GM21723 (cell line): ENCODE results near the gene PRAMEF18.
"Not testable (repeated sequence)": the region's sequence is repeated elsewhere in the genome, so short reads cannot be mapped to it uniquely, and the experiment has no call there.

Experiments
- ATAC-seq: cut with Tn5 transposase; IDR thresholded peaks from one replicate; pipeline ENCODE4 v1.9.1; 2021; ENCODE audit warnings: mild to moderate bottlenecking, moderate library complexity; ENCODE audit not compliant: unreplicated experiment

Gene PRAMEF18, protein sequence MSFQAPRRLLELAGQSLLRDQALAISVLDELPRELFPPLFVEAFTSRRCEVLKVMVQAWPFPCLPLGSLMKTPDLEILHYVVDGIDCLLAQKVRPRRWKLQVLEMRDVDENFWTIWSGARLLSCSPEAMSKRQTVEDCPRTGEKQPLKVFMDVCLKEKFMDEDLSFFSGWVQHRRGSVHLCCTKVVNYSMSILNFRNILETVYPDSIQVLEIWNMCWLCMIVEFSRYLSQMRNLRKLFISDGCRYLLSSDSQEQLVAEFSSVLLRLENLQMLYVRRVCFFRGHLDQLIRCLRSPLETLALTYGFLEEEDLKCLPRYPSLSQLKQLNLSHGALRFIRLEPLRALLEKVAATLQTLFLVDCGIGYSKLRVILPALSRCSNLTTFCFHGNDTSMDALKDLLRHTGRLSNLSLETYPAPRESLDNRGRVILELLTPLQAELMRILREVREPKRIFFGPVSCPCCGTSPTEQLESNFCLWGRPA

DNA sequence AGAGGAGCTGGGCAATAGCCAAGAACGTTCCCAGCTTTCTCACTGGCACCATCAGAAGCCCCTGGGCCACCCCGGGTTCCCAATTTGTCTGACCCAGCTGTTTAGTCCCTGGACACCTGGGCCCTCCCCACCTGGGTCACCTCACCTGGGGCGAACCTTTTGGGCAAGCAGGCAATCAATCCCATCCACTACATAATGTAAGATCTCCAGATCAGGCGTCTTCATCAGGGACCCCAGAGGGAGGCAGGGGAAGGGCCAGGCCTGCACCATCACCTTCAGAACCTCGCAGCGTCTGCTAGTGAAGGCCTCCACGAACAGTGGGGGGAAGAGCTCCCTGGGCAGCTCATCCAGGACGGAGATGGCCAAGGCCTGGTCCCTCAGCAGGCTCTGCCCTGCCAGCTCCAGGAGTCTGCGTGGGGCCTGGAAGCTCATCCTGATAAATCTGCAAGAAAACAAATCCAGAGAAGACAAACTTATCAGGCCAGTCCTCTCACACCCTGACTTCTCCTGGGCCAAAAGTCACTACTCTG, at the start of gene PRAMEF18:
Gene PRAMEF18 (minus strand): TSS at position 480 of the 530 bp plus-strand sequence. CDS start 48 bp downstream, at position 432.
- not testable (repeated sequence) for ATAC-seq

DNA sequence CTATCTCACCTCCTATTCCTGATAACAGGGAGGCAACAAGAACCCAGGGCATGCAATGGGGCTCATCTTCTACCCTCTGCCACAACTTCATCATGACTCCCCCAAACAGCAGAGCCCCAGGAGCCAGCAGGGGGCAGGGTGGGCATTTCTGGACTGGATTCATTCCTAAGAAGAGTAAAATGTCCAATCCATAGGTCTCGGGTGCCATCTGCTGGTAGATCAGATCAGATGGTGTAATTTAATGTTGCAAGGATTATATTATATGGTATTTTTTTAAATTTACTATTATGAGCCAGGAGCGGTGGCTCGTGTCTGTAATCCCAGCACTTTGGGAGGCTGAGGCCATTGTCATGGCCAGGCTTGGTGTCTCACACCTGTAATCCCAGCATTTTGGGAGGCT, 39.2 kb upstream of the PRAMEF18 start:
- not testable (repeated sequence) for ATAC-seq

DNA sequence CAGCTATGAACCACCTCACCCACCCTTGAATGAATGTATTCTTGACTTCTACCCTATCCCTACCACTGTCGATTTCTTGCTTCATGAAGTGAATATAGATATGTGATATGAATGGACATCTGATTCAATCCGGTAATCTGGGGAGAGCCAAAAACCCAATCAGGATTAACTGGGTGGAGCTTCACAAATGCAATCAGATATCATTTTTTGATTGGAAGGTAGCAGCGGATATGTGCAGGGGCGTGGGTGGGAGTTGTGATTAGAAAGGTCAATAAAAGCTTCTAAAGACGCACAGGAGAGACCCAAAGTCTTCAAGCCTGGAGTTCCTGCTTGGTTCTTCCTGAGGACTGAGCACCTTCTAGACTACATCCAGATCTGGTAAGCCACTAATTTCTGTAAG, 27.9 kb upstream of the PRAMEF18 start, which contains the start of gene PRAMEF5:
Gene PRAMEF5 (plus strand): TSS at position 301 of the 400 bp plus-strand sequence. CDS start 5,071 bp downstream, outside the sequence.
- ATAC-seq = not testable (repeated sequence)

DNA sequence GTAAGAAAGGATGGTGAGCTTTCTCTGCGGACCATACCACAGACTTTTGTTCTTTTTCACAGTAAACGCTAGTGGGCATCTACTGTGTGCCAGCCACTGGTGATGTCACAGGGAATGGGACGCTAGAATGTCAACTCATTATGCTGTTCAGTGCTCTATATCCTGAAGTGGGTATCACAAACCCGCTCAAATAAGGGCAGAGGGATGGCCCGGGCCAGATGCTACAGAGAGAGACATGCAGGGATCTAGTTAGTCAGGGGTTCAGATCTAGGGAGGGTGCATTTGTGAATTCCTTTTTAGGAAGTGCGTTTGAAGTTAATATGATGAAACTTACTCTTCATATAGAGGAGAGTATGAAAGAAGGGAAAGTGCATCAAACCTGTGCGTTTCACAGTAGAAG, 21.2 kb upstream of the PRAMEF18 start:
- not testable (repeated sequence) for ATAC-seq

DNA sequence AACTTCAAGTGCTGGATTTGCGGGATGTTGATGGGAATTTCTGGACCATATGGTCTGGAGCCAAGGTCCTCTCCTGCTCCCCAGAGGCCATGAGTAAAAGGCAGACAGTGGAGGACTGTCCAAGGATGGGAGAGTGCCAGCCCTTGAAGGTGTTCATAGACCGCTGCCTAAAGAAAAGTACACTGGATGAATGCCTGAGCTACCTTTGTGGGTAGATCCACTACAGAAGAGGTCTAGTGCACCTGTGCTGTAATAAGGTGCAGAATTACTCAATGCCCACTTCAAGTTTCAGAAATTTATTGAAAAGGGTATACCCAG, 20.6 kb upstream of the PRAMEF18 start:
- not testable (repeated sequence) for ATAC-seq

DNA sequence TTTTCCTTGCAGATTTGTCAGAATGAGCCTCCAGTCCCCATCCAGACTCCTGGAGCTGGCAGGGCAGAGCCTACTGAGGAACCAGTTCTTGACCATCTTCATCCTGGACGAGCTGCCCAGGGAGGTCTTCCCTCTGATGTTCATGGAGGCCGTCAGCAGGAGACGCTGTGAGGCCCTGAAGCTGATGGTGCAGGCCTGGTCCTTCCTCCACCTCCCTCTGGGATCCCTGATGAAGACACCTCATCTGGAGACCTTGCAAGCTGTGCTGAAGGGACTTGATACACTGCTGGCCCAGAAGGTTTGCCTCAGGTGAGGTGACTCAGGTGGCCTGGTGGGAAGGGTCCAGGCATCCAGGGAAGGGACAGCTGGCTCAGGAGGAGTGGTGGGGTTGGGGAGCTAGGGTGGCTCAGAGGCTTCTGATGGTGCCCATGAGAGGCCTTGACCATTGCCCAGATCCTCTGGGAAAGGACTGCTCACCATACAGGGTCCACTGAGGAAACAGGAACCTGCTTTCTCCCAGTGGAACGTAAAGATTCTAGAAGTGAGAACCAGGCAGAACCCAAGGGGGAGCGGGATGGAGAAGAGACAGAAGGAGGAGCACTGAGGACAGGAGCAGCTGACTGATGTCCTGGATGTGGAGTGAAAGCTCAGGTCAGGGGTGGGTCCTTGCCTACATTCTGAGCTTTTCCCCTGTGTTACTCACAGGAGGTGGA, 20.0 kb upstream of the PRAMEF18 start:
- not testable (repeated sequence) for ATAC-seq

DNA sequence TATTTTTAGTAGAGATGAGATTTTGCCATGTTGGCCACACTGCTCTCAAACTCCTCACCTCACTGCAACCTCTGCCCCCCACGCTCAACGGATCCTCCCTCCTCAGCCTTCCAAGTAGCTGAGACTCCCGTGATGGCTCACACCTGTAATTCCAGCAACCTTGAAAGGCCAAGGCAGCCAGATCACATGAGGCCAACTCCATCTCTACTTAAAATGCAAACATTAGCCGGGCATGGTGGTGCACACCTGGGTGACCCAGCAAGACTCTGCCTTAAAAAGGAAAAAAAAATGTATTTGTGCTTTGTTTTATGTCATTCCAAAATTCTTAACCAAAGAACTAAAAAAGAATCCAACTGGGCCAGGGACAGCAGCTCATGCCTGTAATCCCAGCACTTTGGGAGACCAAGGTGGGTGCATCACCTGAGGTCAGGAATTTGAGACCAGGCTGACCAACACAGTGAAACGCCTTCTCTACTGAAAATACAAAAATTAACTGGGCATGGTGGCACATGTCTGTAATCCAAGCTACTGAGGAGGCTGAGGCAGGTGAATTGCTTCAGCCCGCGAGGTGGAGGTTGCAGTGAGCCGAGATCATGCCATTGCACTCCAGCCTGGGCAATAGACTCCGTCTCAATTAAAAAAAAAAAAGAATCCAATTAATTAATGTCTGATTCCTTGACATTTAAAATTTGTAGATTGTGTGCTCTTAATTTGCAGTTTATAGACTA, 17.7 kb upstream of the PRAMEF18 start:
- not testable (repeated sequence) for ATAC-seq

DNA sequence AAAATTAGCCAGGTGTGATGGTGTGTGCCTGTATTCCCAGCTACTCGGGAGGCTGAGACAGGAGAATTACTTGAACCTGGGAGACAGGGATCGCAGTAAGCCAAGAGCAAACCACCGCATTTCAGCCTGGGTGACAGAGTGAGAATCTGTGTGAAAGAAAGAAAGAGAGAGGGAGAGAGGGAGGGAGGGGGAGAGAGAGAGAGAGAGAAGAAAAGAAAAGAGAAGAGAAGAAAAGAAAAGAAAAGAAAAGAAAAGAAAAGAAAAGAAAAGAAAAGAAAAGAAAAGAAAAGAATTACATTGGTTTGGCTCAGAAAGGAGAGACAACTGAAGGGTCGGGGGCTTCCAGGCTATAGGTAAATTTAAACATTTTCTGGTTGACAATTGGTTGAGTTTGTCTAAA, 13.7 kb upstream of the PRAMEF18 start:
- ATAC-seq = not testable (repeated sequence)

DNA sequence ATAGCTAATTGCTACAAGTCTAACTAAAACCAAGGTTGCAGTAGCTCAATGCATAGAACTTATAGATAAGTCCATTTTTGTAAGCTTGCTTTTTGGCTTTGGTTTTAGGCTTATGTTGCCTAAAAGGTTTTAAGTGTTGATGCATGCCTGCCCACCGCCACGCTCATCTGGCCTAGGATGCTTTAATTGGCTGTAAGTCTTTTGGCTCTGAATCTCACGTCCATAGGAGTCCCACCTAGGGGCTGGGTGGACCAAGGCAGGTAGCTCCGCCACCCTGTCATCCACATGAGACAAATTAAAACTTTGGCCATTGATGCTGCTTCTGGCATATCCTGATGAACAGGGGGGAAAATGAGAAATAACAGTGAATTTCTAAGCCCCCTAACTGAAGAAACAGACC, 11.6 kb upstream of the PRAMEF18 start:
- not testable (repeated sequence) for ATAC-seq

DNA sequence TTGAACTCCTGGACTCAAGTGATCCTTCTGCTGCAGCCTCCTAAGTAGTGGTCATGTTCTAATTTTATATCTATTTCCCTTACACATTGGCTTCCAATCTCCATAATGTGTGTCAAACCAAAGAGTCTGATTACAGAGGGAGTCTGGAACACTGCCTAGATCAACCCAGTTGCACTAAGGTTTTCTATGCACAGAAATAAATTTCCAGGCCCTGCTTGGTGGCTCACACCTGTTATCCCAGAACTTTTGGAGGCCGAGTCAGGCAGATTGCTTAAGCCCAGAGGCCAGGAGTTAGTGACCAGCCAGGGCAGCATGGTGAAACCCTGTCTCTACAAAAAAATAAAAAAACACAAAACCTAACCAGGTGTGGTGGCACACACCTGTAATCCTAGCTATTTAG, 8.1 kb upstream of the PRAMEF18 start:
- ATAC-seq = not testable (repeated sequence)

DNA sequence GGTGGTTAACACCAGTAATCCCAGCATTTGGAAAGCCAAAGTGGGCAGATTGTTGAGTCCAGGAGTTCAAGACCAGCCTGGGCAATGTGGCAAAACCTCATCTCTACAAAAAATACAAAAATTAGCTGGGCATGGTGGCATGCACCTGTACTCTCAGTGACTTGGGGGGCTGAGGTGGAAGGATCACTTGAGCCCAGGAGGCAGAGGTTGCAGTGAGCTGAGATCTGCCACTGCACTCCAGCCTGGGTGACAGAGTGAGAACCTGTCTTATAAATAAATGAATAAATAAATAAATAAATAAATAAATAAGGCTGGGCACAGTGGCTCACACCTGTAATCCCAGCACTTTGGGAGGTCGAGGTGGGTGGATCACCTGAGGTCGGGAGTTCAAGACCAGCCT, 6.1 kb upstream of the PRAMEF18 start:
- ATAC-seq = not testable (repeated sequence)

DNA sequence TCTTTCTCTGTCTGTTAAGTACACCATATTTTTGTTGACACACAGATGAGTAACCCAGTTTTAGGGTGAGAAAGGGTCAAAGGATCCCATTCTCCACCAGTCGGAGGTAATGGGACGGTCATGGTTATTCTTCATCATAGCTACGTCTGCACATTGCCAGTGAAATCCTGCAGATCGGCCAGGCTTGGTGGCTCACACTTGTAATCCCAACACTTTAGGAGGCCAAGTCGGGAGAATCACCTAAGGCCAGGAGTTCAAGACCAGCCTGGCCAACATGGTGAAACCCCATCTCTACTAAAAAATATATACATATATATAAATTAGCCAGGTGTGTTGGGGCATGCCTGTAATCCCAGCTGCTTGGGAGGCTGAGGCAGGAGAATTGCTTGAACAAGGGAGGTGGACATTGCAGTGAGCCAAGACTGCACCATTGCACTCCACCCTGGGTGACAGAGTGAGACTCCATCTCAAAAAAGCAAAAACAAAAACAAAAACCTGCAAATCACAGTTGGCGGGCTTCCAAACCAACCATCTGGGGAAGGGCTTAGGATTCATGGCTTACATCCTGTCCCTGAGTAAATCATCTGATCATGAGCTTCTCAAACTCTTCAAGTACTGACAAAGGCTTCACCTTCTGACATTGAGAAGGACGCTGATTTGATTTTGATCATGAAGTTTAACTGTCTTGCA, 5.3 kb upstream of the PRAMEF18 start:
- ATAC-seq = not testable (repeated sequence)

DNA sequence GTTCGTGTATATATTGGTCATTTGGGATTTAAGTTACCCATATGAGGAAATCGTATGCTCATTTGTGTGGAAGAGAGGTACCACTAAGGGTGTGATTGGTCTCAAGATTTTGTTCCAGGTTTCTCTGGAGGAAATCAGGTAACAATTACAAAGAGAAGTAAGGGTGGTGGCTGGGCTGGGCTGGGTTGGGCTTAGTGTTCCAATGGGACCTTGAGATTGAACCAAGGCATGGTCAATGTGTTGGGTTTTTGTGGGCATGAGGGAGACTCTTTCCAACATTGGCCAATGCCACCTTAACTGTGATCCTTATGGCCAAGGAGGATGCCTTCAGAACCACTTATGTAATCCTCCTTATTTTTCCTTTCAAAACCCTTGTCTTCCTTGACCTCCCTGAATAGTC, 4.6 kb upstream of the PRAMEF18 start:
- ATAC-seq = not testable (repeated sequence)

DNA sequence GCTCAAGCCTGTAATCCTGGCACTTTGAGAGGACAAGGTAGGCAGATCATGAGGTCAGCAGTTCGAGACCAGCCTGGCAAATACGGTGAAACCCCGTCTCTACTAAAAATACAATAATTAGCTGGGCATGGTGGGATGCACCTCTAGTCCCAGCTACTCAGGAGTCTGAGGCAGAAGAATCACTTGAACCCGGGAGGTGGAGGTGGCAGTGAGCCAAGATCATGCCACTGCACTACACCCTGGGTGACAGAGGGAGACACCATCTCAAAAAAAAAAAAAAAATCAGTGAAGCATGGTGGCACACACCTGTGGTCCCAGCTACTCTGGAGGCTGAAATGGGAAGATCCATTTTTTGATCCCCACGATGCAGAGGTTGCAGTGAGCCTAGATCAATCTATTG, 4.1 kb upstream of the PRAMEF18 start:
- ATAC-seq = not testable (repeated sequence)

DNA sequence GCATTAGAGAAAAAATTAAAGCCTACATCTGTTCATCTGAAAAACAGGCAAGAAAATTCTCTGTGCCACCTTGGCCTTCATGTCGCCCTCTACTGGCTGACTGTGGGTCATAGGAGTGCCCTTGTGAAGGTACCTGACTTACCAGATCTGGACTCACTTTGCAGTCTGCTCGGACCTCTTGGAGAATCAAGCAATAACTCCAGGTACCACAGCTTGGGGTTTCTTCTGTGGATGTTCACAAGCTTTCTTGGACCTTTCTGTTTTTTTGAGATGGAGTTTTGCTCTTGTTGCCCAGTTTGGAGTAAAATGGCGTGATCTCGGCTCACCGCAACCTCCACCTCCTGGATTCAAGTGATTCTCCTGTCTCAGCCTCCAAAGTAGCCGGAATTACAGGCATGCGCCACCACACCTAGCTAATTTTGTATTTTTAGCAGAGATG, 2.4 kb upstream of the PRAMEF18 start:
- no peak for ATAC-seq

DNA sequence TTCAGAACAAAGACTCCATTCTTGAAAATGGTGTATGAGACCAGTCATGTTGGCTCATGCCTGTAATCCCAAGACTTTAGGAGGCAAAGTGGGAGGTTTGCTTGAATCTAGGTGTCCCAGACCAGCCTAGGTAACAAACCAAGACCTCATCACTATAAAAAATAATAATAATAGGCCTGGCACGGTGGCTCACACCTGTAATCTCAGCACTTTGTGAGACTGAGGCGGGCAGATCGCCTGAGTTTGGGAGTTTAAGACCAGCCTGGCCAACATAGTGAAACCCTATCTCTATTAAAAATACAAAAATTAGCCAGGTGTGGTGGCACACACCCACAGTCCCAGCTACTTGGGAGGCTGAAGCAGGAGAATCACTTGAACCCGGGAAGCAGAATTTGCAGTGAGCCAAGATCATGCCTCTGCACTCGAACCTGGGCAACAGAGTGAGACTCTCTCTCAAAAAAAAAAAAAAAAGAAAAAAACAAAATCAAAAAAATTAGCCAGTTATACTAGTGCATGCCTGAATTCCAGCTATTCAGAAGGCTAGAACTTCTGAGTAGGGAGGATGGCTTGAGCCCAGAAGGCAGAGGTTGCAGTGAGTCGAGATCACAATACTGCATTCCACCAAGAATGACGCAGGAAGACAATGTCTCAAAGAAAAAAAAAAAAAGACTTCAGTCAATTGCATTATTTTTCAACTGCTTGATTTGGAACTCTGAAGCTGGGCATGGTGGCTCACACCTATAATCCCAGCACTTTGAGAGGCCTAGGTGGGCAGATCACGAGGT, 1.5 kb upstream of the PRAMEF18 start:
- ATAC-seq = not testable (repeated sequence)

DNA sequence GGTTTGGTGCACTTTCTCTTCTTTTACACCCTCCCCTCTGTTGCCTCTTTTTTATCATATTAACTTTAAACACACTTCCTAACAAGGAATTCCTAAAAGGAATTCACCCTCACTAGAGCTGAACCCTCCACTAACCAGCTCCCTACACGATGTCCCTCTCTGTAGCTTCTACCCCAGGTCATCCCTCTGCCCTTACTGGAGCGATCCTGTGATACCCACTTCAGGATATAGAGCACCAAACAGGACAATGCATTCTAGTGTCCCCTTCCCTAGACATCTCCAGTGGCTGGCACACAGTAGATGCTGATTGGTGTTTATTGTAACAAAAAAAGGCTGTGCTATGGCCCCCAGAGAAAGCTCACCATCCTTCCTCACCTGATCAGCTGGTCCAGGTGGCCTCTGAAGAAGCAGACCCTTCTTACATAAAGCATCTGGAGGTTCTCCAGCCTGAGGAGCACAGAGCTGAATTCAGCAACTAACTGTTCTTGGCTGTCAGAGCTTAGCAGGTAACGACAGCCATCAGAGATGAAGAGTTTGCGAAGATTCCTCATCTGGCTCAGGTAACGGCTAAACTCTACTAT, 1.4 kb downstream of the PRAMEF18 start:
- ATAC-seq = no peak

DNA sequence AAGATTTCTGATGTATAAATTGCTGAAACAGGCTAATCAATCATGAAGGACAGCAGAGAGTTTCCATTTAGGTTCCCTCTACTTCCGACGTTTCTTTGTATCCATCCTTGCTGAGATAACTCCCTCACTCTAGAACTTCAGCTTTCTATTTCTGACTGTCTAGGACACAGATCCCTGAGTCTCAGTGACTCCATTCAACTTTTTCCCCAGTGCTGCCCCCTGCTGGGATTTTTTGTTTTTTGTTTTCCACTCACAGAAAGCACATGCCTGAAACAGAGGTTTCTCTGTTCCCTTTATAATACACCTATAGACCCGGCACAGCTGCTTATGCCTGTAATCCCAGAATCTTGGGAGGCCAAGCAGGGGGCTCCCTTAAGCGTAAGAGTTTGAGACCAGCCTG, 3.2 kb downstream of the PRAMEF18 start:
- ATAC-seq = not testable (repeated sequence)

DNA sequence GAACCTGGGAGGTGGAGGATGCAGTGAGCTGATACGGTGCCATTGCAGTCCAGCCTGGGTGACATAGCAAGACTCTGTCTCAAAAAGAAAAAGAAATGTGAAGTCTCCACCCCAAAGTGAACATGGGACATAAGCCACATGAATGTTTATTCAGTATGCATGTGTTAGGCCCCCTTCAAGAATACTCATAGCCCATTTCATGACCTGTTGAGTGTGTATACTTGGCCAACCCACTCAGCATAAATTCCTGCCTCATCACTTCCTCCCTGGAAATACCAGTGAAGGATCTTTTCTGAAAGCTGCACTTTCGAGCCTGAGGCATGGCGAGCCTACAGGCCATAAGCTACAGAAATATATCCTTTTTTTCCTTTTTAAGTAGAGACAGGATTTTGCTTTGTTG, 6.8 kb downstream of the PRAMEF18 start:
- not testable (repeated sequence) for ATAC-seq
